HG03439 (cell line): ENCODE measurements around the gene TRIO.

Experiments used
- ATAC-seq: cut with Tn5 transposase; IDR thresholded peaks from one replicate; pipeline ENCODE4 v1.9.1; 2021; ENCODE audit warnings: mild to moderate bottlenecking, moderate library complexity; ENCODE audit not compliant: unreplicated experiment

Gene TRIO

DNA sequence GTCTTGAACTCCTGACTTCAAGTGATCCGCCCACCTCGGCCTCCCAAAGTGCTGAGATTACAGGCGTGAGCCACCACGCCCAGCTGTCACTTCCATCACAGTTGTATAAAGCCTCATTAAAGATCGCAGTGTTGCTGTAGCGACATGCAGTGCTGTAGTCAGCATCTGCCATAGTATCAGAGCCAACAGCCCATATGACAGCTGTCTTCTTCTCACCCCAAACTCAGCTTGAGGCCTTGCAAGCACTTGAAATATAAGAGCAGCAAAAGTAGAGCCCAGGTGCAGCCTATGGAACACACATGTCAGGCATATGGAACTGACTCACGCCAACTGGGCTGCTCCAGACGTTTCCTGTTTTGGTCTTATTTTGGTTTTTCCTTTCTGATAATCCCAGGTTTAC lies 167.8 kb downstream of the TRIO start:
- no peak for ATAC-seq

DNA sequence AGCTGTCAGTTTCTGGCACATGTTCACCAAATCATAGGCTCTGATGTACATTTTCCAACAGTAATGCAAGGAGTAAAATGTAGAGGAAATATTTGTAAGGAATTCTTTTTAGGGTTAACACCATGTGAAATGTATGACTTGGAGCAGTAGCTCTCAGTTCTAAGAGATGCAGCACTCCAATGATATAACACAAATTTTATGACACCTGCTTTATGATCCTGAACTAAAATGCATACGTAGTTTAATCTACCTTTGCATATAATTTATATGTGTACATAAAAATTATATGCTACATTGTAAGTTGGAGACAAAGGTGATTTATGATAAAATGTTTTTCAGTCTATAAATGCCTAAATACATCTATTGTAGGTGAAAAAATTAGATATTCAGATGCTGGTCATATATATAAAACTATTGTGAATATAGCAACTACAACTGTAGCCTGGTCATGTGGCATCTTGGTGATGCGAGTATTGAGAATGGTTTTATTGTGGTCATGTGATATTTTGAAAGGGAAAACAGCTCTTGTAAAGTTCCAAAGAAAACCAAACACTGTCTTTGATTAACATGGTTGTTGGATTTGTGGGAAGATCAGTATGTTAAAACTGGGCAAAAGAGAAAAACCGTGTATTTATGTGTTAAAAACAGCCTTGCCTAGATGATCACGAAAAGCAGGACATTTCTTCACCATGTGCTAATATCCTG lies 171.0 kb downstream of the TRIO start:
- no peak for ATAC-seq

DNA sequence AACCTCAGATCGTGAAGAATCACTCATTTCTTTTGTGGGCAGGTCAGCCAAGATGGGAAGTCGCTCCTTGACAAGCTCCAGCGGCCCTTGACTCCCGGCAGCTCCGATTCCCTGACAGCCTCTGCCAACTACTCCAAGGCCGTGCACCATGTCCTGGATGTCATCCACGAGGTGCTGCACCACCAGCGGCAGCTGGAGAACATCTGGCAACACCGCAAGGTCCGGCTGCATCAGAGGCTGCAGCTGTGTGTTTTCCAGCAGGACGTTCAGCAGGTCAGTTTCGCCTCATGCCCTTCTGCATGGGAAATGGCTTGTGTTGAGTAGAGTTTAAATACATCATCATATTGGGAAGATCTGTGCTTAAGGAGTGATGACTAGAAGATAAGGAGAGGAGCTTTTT lies 173.3 kb downstream of the TRIO start:
- no peak for ATAC-seq

DNA sequence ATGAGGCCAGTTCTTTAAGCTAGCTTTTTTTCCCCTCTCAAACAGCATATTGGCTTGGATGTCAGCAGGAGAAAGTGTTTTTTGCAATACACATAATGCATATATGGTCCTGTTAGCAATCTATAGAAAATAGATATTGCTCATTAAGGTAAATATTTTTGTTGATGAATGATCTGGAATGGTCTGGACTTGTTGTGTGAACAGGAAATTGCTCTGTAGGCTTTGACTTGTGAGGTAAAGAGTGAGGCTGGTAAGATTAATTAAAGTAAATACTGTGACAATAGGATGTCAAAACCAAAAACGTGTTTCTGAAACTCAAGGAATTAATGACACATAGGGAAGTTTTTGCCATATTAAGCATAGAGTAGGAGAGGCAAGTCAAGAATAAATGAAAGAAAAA lies 176.0 kb downstream of the TRIO start:
- ATAC-seq, result no peak

DNA sequence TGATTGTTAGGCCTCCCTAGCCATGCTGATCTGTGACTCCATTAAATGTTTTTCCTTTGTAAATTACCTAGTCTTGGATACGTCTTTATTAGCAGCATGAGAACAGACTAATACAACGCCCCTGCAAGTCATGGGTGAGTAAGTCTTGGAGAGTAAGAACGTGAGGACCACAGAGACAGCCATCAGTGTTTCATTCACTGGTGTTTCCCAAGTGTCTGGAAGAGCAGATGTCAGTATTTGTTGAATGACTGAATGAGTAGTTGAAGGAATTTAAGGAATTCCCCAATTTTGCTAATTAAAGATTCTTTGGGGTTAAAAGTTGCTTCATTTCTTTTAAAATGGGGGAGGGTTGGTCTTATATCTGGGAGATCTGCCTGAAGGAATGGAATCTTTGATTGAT lies 178.8 kb downstream of the TRIO start:
- no peak for ATAC-seq

DNA sequence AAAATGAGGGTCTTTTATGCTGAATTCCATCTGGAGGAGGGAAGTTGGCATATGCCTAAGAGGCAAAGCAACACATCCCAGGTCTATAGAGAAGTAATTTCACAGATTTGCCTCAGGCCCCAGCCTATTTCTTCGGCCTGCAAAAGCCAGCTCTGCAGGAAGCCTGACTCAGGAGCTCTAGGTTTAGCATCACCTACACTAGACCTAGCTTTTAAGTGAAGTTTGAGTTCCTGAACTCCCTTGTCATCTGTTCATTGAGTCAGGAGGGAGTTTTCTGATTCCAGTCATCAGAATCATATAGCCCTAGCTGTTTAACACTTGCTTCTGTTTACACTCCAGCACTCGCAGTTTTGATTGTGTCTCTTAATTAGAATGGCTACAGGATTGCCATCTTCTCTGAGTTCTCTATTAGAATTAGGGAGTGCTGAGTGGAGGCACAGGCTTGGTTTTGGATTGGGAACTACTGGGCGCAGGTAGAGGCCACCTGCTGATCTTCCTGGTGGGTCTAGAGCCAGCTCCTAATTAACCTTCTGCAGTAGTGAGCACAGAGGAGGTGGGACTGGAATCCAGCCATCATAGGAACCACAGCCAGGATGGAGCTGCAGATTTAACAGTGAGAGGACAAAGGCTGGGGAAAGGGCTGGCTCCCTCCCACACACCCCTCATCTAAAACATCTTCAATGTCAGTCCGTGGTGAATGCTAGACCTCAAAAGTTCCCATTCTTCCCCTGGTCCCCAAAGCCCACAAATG lies 179.5 kb downstream of the TRIO start:
- ATAC-seq, result no peak

DNA sequence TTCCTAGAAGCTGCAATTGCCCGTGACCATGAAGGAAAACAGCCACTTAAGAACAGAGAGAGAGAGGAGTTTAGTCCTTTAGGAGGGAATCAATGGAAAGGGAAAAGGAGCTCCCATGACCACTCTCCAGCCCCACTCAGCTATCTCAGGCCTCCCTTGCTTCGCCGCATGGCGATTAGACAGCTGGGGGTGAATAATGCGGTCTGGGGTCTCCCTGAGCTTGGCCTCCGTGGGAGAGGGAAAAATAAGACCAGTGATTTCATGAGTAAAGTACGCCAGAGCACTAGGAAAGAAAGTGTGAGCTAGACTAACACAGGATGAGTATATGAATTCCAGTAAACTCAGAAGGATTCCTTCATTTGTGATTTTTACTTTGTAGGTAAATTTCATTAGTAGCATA lies 180.3 kb downstream of the TRIO start:
- no peak for ATAC-seq

DNA sequence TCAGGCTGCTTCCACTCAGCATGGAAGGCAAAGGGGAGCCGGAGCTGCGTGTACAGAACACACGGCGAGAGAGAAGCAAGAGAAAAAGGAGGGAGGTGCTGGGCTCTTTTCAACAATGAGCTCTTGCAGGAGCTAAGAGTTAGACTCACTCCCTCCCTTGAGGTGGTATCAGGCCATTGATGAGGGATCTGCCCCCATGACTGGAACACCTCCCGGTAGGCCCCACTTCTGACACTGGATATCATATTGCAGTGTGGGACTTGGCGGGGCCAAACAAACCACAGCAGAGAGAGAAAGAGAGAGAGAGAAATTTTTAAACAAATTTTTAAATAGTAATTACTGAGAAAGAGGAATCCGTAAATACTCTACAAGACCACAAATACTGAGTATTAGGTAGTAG lies 182.2 kb downstream of the TRIO start:
- ATAC-seq, result no peak

DNA sequence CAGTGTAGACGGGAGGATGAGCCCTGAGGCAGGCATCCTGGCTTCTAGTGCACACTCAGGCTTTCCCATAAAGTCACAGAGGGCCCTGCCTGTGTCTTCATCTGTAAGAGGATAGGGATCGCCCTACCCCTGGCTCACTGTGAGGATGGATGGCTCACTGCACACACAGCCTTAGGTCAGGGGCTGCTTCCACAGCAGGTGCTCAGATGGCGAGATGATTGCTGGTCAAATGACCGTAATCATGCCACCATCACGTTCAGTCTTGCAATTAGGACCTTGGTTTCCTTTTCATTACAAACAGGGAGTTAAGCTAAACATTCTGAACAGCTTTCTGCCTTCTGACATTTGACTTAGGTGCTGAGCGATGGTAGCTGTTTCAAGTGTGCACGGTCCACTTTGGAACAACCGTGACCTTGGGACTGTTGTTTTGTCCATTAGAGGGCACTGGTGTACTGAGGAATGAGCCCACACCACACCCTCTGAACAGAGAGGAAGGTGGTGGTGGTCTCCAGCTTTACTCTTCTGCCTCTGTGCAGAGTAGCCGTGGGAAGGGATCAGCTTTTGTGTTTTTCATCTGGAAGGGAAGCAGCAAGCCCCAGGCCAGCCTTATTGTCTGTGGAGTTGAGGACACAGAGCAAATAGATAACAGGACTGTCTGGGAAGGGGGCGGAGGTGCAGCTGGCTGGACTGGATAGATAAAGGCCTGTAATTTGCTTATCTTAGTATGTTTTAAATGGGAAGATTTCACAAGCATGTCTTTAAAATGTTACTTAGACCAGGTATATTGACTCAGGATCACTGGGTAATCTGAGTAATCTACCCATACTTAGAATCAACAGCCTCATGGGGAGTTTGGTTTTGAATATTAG lies 183.1 kb downstream of the TRIO start:
- ATAC-seq, result no peak

DNA sequence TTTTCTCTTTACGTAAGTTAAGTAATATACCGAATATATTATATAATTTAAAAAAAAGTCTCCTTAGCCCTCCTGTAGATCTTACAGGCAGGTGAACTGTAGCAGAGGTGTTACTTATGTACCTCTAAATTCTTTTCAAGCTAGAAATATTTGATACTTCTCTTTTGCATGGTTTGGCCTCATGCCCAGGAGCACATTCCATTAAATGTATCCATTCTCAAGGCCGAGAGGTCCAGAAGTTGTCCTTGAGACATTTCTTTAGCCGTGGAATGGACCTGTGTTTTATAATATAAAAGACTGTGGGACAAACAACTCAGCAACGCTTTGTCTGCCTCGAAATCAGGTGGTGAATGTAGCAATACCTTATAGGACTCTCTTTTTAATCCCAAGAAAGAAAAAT lies 184.5 kb downstream of the TRIO start:
- no peak for ATAC-seq

DNA sequence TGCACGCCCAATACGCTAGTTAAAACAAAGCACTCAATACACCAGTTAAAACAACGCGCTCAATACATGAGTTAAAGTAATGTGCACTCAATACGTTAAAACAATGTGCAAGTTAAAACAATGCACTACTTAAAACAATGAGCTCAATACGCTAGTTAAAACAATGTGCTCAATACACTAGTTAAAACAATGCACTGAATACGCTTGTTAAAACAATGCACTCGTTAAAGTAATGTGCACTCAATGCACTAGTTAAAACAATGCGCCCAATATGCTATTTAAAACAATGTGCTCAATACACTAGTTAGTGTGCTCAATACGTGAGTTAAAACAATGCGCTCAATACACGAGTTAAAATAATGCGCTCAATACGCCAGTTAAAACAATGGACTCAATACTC lies 185.0 kb downstream of the TRIO start:
- no peak for ATAC-seq

DNA sequence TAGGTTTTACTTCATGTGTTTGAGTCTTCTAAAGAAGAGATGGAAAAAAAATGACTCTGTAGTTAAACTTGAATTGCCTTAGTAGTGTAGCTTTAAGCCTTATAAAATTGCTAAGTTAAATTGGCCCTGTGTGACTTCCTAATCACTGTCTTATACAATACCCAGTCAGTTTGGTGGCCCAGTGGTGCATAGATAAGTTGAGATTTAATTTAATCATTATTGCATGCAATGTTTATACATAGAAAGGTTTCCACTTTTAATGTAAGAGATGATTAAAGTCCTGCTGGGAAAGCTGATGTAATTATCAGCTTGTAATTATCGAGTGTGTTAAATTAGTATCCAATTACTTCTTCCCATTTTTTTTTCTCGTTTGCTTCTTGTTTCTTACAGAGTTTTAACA lies 187.1 kb downstream of the TRIO start:
- ATAC-seq, result no peak

DNA sequence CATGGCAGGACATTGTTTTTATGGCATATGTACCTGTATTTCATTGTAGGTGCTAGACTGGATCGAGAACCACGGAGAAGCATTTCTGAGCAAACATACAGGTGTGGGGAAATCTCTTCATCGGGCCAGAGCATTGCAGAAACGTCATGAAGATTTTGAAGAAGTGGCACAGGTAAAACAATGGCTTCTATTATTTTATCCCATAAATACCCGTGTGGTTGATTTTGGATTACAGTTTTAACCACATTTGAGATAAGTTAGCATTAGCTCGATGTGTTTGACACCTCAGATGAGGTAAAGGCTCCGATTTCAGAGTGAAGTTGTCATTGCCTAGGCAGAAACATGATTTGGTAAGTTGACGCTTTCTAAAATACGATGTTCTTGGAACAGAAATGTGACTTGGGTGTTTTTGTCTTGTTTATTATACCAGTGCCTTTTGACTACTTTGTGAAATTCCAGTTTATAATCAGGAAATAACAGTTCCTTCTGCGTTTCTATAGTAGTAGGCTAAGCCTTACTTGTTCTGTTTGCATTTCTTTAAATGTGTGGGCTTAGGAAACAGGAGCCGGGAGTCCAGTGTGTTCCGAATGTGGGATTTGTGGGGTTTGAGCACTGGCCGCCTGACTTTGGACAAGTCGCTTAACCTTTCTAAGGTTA lies 187.7 kb downstream of the TRIO start:
- ATAC-seq, result no peak

DNA sequence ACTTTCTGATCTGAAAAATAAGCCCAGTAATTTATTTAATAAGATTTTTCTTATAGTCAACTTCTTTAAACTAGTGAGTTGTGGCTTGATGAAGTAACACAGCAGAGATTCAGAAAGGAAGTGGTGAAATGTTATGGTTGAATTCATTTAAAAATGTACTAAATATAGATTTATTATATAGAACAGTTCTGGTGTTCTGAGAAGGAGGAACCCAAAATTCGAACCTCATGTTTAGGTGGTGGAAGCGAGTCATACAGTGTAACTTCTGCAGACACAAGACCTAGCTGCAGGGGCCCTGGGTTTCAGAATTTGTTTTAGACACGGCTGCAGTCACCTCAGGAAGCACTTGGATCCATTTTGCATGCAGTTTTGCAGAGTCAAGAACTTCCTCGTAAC lies 188.2 kb downstream of the TRIO start:
- peak; percentile 41 for ATAC-seq

DNA sequence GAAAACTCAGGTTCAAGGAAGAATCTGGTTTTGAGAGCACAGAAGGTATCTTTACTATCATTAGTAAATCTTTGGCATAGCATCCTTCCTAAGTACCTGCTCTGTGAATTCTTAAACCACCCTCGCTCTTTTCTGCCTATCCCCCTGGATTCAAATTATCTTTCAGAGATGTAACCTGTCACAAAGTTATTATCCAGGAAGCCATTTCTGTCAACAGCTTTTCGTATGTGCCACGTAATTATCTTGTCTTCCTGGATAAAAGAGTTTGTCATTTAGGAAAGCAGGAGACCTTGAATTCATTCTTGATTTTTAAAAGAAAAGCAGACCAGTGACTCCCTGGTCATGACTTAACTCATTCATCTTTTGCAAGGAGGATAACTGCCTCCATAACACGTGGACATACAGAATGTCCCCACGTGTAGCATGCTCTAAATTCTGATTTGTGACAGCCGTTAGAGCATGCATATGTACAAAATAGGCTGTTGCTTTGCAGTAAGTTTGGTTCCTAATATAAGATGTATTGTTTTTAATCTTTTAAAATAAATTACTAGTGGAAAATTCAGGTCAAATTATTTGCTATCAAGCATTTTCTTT lies 189.0 kb downstream of the TRIO start:
- no peak for ATAC-seq

DNA sequence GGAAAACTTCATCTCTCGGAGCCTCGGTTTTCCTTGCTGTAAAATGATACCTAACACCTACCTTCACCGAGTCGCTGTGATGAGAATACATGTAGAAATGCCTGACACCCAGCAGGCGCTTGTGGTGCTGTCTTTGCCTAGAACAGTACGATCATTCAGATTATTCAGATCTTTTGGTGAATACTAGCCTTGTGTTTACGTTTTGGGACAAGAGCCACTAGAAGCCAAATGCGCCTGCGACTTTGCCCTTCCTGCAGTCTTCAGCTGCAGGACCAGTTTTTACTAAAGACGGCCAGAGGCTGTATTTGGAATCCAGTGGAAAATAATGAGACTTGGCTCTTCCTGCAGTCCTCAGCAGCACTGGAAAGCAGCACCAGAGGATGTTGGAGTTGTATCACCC lies 189.6 kb downstream of the TRIO start:
- no peak for ATAC-seq

DNA sequence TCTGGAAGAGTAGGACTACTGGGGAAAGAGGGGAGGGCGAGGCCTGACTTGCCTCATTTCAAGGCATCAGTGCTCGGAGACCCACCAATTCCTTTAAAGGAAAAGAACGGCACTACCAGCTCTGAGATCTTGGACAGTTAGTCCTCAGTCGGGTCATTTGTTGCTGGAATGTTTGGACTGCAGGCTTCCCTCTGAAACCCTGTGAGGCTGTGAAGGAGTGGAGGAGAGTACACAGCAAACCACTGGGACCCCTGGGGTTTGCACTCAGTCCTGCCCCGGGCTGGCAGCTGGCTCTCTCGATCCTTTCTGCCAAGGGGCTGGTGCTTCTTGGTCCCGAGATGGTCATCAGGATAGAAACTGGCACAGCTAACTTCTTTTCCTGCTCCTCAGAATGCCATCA lies 194.5 kb downstream of the TRIO start:
- ATAC-seq, result no peak

DNA sequence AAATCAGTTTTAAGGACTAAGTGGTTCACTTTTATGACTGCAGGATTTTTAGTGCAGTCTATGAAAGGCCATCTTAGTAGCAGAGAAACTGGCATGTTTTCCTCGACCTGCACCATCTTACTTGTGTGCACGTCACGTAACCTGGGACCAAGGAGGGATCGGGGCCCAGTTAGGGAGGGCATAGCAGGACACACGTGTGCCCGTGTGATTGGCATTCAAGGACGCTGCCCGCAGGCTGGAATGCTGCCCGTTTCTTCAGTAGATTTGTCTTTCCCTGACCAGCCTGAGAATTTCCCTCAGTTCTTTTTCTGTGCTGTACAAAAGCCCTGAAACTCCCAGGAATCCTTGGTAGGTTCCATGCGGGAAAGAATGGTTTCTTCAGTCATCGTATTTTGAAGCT lies 196.3 kb downstream of the TRIO start:
- no peak for ATAC-seq

DNA sequence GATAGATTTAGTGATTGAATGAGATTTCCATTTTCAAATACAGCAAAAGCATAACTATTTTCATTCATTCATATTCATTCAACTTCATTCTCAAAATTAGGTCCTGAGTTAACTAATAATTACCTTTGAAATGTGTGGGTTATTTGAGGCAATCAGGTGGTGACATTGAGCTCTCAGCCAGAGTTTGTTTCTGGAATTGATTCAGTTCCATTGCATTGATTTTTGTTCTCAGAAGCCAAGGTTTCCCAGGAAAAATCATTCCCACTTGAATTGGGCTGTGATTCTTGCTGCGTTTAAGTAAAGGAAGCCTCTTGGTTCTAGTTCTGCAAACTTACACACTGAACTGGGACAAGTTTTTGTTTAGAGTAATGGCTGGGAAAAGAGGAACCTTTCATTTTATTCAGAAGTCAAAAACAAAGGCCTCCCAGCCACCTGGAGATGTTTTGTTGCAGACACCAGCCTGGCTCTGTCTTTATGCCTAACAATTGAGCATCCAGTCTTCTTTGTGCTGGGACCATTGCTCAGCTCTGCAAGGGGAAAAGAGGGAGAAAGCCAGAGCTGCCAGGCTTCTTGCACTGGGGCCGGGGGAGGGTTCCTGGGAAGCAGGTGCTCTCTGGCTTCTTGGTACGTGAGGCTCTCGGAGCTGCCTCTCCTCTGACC lies 198.6 kb downstream of the TRIO start:
- ATAC-seq, result no peak

DNA sequence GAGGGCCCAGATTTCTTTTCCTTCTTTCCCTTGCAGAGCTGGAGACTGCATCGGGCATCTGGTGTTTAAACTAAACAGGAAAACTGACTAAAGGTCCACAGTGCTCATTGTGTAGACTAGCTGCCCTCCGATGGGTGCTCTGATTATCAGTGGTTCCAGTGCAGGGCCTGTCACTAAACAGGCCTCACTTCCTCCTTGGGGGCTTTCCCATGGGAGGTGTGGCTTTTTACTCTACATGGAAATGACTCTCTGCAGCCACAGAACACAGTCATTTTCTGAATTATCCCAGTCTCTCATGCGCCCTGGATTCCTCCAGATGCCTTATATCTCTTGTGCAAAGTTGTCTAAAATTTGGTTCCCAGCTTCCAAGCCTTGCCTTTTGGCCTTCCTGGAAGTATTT lies 199.2 kb downstream of the TRIO start:
- peak; percentile 93 for ATAC-seq
